ENCODE data around the gene ZNF169.
"Not testable (repeated sequence)": the region's sequence is repeated elsewhere in the genome, so short reads cannot be mapped to it uniquely, and the experiment has no call there.

Gene ZNF169

DNA sequence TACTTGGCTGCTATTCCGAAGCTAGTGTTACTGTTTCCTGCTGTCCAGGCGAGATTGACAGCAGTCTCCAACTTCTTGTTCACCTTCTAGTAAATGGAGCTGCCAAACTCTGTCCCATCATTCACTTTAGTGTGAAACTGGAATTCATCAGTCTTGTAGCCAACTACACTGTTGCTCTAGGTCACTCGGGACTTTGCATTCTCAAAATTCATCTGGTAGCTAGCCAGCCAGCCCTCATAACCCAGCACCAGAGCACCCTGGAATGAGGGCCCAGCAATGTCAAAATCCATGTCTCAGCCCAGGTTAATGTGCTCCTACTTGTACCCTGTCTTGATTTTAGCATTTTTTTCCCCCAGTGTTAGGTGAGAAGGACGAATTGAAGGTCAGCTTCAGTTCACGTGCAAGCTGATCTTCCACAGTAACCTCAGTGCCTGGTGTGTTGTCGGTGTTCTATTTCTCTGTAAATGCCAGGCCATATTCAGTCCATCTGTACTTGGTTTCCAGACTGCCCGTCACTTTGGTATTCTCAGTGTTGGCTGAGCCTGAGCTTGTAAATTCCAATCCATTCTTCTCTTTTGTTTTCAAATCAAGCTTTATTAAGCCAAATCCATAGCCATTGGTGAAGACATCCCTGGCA, 28.9 kb downstream of the ZNF169 start:
- DNase-seq, result no peak

DNA sequence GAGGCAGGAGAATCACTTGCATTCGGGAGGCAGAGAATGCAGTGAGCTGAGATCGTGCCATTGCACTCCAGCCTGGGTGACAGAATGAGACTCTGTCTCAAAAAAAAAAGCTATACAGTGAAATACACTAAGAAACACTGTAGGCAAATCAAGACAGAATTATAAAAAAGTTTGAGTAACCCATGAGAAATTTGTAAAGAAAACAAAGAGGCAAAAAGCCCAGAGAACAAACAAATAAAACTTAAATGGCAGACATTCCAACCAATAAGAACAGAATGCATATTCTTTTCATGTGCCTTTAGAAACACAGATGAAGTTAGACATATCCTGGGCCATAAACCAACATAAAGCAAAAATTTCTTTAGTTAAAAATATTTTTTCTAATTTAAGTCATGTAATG, 30.6 kb downstream of the ZNF169 start:
- no peak for DNase-seq

DNA sequence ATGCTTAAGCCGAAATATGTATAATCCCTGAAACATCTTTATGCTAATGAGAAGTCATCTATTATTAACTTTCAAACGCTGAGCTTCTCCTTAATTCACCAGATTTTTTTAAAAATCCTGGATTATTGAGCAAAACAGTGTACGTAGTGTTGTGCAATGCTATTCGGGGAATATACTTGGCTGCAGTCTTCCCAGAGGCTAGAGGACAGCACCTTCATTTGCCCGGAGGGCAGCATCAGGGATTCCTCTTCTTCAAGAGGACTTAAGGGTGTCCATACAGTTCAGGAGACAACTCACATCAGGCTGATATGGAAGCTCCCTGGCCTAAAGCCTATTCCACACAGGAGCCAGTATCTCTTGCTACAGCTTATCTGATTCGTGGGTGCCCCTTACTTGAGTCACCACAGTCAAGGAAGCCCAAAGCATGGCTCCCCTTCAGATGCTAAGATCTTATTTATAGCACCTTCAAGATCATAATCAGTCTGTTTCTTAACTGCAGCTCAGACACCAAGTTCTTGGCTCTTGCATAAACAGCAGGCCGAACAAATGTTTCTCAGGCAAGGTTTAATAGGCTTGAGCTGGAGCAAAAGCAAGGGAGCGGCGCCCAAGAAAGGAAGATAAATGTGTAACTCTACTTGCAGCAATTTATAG, 40.0 kb downstream of the ZNF169 start:
- DNase-seq, result no peak

DNA sequence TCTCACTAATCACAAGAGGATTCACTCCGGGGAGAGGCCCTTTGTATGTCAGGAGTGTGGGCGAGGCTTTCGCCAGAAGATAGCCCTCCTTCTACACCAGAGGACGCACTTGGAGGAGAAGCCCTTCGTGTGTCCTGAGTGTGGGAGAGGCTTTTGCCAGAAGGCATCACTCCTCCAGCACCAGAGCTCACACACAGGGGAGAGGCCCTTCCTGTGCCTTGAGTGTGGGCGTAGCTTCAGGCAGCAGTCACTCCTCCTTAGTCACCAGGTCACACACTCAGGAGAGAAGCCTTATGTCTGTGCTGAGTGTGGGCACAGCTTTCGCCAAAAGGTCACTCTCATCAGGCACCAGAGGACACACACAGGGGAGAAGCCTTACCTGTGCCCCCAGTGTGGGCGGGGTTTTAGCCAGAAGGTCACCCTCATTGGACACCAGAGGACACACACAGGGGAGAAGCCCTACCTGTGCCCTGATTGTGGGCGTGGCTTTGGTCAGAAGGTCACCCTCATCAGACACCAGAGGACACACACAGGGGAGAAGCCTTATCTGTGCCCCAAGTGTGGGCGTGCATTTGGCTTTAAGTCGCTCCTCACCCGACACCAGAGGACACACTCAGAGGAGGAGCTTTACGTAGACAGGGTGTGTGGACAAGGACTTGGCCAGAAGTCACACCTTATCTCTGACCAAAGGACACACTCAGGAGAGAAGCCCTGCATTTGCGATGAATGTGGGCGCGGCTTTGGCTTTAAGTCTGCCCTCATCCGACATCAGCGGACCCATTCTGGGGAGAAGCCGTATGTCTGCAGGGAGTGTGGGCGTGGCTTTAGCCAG, 41.6 kb downstream of the ZNF169 start:
- no peak for DNase-seq

DNA sequence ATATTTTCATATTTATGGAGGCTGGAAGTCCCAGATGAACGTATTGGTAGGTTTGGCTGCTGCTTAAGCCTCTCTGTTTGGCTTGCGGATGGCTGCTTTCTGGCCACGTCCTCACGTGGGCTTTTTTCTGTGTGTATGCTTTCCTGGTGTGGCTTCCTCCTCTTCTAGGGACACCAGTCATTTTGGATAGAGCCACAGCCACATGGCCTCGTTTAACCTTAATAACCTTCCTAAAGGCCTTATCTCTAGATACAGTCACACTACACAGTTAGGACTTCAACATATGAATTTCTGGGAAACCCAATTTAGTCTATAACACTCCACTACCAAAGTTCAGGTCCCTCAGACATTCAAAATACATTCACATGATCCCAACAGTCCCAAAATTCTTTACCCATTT, 42.5 kb downstream of the ZNF169 start:
- DNase-seq, result no peak

DNA sequence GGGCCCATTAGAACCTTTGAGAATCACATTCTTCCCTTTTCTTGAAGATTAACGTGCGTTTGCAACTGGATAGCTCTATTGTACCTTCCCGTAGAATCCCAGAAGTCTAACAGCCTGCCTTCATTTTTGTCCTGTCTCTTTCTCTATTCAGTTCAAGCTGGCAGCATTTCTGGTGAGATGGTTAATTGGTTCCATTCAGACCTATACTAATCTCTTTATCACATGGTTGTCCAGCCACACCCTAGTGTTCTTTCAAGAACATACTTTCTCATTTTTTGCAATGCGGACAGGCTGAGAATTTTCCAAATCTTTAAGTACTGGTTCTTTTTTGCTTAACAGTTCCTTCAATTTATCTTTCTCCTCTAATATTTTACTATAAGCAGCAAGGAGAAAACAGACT, 43.3 kb downstream of the ZNF169 start:
- no peak for DNase-seq

DNA sequence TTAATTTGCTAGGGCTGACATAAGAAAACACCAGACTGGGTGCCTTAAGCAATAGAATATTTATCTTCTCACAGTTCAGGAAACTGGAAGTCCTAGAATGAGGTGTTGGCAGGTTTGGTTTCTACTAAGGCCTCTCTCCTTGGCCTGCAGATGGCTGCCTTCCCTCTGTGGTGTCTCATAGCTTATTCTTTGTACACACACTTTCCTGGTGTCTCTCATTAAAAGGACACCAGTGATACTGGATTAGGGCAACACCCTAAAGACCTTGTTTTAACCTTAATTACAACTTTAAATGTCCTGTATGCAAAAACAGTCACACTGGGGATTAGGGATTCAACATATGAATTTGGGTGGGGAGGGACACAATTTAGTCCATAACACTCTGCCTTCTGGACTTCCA, 44.2 kb downstream of the ZNF169 start:
- no peak for DNase-seq

DNA sequence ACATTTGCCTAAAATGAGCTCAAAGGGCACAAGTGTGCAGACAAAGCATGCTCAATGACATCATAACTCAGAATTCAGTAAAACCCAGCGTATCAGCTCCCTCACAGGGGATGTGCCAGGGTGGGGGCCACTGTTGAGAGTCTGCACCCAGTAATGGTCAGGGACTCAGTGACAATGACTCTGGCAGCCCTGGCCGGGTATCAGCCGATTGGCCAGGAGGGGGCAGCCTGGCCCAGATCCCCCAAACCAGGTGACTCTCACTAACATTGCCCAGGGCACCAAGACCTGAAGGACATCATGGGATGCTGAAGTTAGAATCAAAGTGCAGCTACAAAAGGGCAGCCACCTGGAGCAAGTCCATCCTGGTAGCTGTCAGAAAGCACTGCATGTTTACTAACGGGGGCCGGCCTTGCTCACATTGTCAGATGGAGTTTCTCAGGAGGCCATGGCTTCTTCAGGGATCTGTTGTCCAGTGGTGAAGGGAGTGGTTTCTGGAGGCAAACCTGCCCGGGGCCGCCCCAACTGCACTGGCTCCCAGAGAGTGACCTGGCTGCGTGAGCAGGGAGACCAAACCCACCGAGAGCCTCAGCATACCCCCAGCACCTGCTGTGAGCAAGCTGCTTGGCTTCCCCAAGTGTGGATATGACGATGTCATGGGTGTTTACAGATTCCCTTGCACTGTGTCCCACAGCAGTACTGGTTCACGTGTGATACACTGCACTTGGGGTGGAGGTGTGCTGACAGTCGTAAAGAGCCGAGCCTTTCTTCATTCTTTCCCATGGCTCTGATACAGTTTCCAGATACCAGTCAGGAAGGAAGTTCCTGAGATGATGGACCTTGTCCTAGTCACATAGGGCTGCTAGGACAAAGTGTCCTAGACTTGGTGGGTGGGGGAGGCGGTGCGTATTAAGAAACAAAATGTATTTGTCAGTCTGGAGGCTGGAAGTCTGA, 56.2 kb downstream of the ZNF169 start:
- DNase-seq, result not testable (repeated sequence)

DNA sequence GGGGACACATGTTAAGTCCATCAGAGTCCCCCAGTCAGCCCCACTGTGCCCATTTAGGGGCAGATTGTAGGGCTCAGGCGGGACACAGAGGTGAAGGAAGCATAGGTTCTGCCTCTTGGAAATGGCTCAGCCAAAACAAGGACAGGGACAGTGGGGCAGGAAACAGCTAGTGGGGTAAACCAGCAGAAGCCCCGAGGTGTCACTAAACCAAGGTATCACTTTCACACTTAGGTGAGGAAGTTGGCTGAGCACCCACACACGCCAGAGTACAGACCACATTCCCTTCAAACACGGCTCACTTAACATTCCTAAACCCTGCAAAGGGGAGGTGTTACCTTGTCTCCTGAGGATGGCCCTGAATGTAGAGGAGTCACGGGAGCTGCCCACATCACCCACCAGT, 57.1 kb downstream of the ZNF169 start:
- not testable (repeated sequence) for DNase-seq

DNA sequence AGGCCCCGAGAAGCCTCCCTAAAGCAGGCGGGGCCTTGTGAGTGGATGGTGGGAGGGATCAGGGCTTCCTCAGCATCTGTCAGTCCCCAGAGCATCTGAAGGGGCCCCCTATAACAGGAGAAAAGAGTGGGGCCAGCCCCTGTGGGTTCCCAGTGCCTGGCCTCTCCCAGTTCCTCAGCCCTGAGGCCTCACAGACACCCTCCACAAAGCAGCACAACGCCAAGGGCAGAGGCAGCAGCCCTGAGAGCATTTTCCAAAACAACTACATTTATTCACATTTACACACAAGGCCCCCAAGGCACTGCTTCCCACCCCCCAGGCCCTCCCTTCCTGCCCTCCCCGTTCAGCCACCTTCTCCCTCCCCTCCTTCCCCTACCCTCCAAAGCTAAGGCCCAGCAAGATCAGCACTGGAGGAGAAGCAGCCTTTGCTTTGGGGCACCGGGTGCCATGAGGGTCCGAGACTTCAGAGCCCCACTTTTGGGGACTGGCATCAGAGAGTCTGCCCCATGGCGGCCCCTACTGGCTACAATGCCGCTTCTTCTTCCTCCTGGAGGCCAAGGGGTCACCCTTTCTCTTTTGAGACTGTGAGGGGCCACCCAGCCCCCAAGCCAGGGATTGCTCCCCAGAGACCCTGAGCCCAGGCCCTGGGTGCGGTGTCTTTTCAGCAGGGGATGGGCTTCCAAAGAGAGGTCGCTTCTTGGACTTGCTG, 59.0 kb downstream of the ZNF169 start:
- not testable (repeated sequence) for DNase-seq

DNA sequence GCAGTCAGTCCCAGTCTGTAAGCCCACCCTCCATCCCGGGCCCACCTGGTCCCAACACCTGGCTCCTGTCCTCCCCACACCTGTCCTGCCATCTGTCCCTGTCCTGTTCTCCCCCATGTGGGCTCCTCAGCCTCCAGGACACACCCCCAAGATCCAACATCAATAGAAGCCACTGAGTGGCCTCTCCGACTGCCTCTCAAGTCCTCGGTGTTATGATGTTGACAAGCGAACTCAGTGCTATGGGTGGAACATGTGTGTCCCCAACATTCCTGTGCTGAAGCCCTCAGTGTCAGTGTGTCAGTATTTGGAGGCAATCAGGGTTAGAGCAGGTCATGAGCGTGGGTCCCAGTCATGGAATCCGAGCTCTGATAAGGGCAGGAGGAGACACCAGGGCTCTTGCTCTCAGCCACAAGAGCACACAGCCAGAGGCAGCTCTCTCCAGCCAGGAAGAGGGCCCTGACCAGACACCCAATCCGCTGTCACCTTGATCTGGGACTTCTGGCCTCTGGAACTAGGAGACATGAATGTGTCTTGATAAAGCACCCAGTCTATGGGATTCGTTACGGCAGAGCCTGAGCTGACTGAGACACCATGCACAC, 63.3 kb downstream of the ZNF169 start:
- not testable (repeated sequence) for DNase-seq

DNA sequence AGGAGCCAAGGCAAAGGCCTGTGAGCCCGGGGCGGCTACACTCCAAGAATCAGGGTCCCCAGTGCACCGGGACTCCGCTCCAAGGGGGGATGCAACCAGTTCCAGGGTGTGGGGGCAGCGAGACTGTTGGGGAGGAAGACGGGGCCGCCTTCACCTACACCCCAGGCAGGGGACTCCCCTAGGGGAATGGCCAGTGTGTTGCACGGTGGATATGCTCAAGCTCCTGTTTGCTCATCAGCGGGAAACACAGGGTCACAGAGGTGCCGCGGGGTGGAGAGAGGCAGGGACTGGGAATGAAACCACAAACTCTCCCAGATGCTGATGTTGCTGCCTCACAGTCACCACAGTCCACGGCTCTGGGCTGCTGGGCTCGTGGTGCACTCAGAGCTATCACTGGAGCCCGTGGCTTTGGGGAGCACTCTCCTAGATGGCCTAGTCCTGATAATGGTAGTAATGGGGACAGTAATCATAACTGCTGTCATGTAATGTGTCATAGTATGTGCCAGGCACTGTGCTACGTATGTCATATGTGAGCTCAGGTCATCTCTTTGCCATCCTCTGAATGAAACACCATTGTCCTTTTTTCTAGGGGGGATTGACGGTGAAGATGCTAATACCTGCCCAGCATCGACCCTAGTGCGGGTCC, 64.2 kb downstream of the ZNF169 start:
- not testable (repeated sequence) for DNase-seq

DNA sequence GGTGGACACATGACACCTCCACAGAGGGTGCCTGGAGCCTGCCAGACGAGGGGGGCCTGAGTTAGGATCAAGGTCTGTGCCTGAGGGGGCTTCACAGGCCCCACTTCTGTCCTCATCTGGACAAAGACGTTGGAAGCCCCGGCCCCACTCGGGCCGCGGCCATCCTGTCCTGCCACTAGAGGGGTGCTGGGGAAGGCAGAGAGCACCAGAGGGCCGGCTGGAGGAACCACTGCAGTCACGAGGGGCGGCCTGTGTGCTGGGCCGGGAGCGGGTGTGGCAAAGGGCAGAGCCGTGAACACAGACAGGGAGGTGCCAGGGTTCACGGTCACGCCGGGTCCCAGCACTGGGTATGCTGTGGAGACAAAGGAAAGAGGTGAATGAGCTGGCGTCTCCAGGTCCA, 66.5 kb downstream of the ZNF169 start:
- DNase-seq, result not testable (repeated sequence)

DNA sequence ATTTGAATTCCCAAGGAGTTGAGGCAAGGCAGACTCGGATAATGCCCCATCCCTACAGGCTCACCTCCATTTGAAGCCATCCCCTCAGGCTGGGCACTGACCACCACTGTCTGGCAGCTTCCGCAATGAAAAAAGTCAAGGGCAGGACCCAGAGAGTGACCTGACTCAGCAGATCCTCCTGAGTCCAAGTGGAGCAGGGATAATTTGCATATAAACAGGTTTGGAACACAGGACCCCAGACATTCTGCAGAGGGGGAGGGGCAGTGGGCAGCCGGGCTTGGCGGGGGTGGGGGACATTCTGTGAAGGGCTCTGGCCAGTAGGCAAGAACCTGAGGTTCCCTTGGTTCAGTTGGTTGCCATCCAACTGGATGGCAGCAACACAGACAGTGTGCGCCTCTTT, 69.4 kb downstream of the ZNF169 start, which contains the start of gene NUTM2F:
Gene NUTM2F (minus strand): TSS at position 101 of the 400 bp plus-strand sequence. CDS start 21 bp downstream, at position 80.
- not testable (repeated sequence) for DNase-seq

DNA sequence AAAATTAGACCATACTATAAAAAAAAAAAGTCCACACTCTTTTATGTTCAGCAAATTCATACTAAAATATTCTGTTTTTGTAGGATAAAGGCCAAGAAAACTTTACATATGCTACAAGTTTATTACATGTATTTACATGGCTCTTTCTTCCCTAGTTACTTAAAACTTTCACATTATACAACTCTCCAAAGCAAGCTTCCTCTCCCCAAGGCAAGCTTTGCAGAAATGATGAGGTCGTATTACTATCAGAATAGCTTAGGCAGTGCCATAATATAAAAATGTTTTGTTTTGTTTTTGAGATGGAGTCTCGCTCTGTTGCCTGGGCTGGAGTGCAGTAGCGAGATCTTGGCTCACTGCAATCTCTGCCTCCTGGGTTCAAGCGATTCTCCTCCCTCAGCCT, 77.3 kb downstream of the ZNF169 start:
- not testable (repeated sequence) for DNase-seq

DNA sequence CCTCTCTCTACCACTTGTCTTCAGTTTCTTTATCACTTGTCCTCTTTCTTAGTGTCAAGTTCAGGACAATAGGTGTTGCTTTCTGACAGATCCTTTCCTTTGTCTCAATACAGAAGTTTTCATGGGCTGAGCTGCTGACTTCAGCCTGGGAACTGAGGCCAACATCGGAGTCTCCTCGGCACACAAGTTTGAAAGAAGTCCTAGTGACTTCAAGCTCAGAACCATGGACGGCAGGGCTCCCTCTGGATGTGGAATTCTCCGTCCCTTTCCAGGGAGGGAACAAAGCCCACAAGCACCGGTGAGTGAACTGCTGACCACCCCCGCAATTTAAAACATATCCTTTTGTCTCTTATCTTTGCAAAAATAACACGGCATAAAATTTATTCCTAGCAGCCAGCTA, 79.6 kb downstream of the ZNF169 start:
- DNase-seq, result not testable (repeated sequence)

DNA sequence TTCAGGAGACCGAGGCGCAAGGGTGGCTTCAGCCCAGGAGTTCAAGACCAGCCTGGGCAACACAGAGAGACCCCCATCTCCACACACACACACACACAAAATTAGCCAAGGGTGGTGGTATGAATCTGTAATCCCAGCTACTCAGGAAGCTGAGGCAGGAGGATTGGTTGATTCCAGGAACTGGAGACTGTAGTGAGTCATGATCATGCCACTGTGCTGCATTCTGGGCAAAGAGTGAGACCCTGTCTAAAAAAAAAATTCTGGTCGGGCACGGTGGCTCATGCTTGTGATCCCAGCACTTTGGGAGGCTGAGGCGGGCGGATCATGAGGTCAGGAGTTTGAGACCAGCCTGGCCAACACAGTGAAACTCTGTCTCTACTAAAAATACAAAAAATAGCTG, 80.6 kb downstream of the ZNF169 start:
- not testable (repeated sequence) for DNase-seq

DNA sequence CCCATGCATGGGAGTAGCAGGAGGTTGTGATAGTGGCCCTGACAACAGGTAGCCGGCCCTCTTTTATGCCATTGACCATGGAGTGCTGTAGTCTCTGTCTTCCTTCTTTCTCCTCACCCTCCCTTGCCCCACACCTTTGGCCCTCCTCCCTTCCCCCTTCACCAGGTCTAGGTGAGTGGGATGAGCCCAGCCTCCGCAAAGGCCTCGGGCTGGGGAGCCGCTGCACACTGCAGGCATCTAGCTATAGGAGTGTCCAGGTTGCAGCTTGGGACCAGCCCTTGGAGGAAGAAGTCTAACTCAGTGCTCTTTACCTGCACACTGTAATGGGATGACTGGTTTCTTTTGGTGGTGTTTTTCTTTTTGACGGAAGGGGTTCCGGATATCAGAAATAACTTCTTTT, 81.7 kb downstream of the ZNF169 start:
- not testable (repeated sequence) for DNase-seq

DNA sequence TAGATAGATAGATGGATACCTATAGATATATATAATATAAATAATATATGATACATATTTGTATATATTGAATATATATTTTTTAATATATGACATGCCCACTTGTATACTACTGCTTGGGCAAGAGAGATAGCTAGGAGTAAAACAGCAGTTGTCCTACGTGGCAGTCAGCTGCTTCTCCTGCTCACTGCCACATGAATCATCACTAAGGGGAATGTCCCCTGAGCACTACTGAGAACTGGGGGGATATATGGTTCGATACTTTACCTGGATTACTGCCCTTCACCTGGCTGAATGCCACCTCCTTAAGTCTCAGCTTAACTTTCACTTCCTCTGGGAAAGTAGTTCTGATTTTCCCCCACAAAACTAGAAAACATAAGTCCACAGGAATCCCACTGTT, 82.6 kb downstream of the ZNF169 start:
- DNase-seq, result not testable (repeated sequence)

DNA sequence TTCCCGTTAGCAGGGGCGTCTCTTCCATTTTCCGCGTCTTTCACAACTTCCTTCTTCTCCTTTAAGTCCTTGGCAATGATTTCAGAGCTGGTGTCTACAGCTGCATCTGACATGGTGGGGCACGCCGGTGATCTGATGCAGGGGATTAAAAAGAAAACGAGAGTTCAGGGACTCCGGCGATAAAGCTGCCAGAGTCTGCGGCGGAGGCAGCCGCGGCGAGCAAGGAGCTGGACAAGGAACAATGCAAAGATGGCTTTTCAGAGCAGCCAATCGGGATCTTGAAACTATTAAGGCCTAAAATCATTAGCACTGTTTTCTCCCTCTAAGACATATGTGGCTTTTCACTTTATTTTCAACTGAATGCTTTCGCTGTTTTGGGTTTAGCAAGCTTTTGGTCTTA, 88.4 kb downstream of the ZNF169 start:
- not testable (repeated sequence) for DNase-seq

DNA sequence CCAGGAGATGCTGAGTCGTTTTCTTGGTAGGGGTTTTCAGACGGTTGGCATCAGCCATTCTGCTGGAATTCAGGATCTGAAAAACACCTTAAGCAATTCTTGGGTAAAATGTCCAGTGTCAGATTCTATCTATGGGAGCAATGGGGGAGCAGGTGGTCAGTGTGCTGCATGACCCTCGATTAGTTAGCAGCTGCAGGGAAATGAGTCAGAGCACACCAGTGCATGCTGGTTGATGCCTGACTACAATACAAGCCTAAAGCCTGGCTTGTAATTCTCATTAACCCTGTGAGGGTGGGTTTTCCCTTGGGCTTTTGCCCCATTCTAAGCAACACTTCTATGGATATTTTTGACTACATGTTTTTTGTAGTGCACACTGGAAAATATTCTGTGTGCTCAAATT, 89.7 kb downstream of the ZNF169 start:
- DNase-seq, result not testable (repeated sequence)
